Bronchial epithelial cell (primary cell): ENCODE data around the gene PRODH2. TPM values are rescaled to one million over a fixed set of nuclear protein-coding genes. Genes with fewer than 3 reads are reported as not detected.

ENCODE experiments used
- DNase-seq: peaks from one replicate; pipeline ENCODE4 v3.0.0-alpha.2; 2010; ENCODE audit warnings: low read depth
- FAIRE-seq: peaks from 2 replicates; lab custom pipeline; 2011; peaks lifted over from hg19 to GRCh38; lab: Jason Lieb, UNC
- H3K27me3 ChIP-seq: 2 replicates; pipeline ENCODE4 v1.5.1; 2011; ENCODE audit warnings: low read length; ENCODE audit not compliant: control insufficient read depth, insufficient read depth
- H3K36me3 ChIP-seq: 2 replicates; pipeline ENCODE4 v1.5.1; 2011; ENCODE audit warnings: low read length; ENCODE audit not compliant: control insufficient read depth, insufficient read depth
- H3K4me3 ChIP-seq: 2 replicates; pipeline ENCODE4 v1.5.1; 2011; ENCODE audit warnings: mild to moderate bottlenecking, low read depth, low read length, control low read depth
- total RNA-seq: library from RNA; depleted of rRNA; stranded (reverse); fragments of >200 nt; gene quantifications from 2 replicates; pipeline ENCODE4 v1.2.1, GENCODE V29; 2014
- TF ChIP-seq, protein P1 (sequence below): IDR thresholded peaks from 2 replicates; pipeline ENCODE4 v1.5.1; 2011; ENCODE audit warnings: mild to moderate bottlenecking, moderate library complexity, low read length, control low read depth, inconsistent platforms; ENCODE audit not compliant: insufficient read depth, severe bottlenecking

PRODH2 gene
- total RNA-seq, 1 donor from 2014 or later, result not detected

DNA sequence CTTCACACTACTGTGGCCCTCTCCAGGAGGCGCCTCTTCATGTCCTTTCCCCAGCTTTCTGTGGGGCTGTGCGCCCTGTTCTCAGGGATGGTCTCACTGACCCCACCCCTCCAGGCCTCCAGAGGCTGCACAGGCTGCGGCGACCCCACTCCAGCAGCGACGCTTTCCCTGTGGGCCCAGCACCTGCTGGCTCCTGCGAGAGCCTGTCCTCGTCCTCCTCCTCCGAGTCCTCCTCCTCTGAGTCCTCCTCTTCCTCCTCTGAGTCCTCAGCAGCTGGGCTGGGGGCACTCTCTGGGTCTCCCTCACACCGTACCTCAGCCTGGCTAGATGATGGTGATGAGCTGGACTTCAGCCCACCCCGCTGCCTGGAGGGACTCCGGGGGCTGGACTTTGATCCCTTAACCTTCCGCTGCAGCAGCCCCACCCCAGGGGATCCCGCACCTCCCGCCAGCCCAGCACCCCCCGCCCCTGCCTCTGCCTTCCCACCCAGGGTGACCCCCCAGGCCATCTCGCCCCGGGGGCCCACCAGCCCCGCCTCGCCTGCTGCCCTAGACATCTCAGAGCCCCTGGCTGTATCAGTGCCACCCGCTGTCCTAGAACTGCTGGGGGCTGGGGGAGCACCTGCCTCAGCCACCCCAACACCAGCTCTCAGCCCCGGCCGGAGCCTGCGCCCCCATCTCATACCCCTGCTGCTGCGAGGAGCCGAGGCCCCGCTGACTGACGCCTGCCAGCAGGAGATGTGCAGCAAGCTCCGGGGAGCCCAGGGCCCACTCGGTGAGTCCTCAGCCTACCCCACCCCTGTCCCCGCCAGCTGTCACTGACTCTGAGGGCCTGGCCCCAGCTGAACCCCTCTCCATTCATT is 26.1 kb downstream of the PRODH2 start:
- no peak for DNase-seq
- Histone ChIP-seq H3K4me3 (no peak overlapping the region), H3K27me3 (no peaks in the 10 kb centered on the region), H3K36me3 (no peaks in the 10 kb centered on the region)
- FAIRE-seq, result no peak
- TF ChIP-seq, protein P1, sequence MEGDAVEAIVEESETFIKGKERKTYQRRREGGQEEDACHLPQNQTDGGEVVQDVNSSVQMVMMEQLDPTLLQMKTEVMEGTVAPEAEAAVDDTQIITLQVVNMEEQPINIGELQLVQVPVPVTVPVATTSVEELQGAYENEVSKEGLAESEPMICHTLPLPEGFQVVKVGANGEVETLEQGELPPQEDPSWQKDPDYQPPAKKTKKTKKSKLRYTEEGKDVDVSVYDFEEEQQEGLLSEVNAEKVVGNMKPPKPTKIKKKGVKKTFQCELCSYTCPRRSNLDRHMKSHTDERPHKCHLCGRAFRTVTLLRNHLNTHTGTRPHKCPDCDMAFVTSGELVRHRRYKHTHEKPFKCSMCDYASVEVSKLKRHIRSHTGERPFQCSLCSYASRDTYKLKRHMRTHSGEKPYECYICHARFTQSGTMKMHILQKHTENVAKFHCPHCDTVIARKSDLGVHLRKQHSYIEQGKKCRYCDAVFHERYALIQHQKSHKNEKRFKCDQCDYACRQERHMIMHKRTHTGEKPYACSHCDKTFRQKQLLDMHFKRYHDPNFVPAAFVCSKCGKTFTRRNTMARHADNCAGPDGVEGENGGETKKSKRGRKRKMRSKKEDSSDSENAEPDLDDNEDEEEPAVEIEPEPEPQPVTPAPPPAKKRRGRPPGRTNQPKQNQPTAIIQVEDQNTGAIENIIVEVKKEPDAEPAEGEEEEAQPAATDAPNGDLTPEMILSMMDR, result no peak

DNA sequence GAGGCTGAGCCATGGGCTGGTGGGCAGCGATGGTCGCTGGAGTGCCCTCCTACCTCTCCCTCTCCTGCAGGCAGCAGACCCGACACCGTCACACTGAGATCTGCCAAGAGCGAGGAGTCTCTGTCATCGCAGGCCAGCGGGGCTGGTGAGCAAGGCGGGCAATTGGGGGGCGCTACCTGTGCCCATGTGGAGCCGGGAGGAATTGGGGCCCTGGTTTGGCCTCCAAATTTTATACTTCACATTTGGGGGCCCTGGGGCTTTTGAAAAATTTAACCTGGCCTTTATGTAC is 27.4 kb downstream of the PRODH2 start:
- no peak overlapping the region for H3K4me3 ChIP-seq
- TF ChIP-seq, protein P1, result no peak

DNA sequence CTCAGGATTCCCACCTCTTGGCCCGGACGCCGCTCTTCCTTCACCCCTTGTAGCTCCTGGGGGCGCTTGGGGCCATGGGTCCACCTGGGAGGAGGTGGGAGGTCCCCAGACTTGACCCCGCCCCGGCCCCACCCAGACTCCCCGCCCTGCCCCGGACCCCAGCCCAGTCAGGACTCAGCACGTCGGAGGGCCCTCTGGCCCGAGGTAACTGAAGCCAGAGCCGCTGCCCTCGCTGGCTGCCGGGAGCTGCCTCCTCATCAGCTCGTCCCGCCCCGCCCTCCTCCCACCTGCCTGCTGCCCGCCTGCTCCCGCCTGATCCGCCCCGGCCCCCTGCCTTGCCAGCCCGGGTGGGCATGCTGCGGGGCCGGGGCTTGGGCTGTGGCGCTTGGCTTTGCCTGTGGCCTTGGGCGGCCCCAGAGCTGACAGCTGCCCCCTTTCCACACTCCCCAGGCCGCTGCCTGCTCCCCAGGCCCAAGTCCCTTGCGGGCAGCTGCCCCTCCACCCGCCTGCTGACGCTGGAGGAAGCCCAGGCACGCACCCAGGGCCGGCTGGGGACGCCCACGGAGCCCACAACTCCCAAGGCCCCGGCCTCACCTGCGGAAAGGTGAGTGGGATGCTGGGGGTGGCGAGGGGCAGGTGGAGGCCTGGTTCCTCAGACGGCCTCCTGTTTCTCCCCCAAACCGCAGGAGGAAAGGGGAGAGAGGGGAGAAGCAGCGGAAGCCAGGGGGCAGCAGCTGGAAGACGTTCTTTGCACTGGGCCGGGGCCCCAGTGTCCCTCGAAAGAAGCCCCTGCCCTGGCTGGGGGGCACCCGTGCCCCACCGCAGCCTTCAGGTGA is 27.9 kb downstream of the PRODH2 start:
- Histone ChIP-seq H3K36me3 (no peaks in the 10 kb centered on the region), H3K4me3 (no peak overlapping the region), H3K27me3 (no peaks in the 10 kb centered on the region)
- TF ChIP-seq, protein P1, result no peak
- FAIRE-seq (no peak), DNase-seq (no peak)

More for the DNA sequence above, 27.4 kb downstream of the PRODH2 start:
- DNase-seq, result no peak
- FAIRE-seq, result no peak
- Histone ChIP-seq H3K36me3 (no peaks in the 10 kb centered on the region), H3K27me3 (no peaks in the 10 kb centered on the region)

DNA sequence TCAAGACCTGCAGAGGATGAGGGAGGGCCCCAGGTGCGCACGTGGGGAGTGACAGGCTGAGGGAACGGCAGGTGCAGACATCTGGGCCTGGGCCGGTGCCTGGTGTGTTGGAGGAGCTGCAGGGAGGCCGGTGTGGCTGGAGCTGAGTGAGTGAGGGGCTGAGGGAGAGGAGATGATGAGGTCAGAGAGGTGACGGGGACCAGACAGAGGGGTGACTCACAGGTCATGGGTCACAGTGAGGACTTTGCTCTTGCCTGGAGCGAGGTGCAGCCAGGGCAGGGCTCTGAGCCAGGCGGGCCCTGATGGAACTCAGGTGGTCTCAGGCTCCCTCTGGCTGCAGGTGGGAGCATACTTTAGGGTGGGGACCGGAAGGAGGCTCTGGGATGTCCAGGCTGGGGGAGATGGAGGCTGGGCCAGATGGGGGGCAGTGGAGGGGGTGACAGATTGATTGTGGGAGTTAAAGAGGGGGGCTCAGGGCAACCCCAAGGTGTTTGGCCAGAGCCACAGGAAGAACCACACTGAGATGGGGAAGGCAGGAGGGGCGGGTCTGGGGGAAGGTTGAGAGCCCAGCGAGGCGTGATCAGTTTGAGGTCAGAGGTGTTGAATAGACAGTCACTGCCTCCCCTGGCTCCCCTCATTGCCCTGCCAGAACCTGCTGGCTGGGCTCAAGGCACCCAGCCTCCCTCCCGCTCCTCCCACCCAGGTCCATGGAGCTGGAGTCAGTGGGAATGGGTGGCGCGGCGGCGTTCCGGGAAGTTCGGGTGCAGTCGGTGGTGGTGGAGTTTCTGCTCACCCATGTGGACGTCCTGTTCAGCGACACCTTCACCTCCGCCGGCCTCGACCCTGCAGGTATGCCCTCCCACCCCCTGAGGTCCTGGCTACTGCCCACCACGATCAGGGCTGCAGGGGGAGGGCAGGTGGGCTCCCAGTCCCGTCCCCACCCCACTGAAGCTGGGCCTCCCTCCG is 28.9 kb downstream of the PRODH2 start:
- no peaks in the 10 kb centered on the region for H3K27me3 ChIP-seq
- H3K36me3 ChIP-seq, result no peaks in the 10 kb centered on the region
- FAIRE-seq, result no peak
- TF ChIP-seq, protein P1, result no peak
- no peak overlapping the region for H3K4me3 ChIP-seq
- DNase-seq, result no peak

DNA sequence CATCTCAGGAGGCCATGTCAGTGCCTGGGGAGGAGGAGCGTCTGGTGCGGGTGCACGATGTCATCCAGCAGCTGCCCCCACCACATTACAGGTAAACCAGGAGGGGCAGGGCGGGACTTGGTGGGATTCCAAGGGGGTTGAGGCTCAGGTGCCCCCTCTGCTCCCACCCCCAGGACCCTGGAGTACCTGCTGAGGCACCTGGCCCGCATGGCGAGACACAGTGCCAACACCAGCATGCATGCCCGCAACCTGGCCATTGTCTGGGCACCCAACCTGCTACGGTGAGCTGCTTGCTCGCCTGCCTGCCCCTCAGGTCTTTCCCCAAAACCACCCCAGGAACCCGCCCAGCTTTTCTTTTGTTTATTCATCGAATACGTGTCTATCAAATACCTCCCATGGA is 30.1 kb downstream of the PRODH2 start:
- H3K36me3 ChIP-seq, result no peaks in the 10 kb centered on the region
- TF ChIP-seq, protein P1, result no peak
- no peak for DNase-seq

More for the DNA sequence above, 30.1 kb downstream of the PRODH2 start:
- no peaks in the 10 kb centered on the region for H3K27me3 ChIP-seq
- no peak for FAIRE-seq
- H3K4me3 ChIP-seq, result no peak overlapping the region
